PC-9 (cell line): ENCODE data around the gene PHC2. TPM values are rescaled to one million over a fixed set of nuclear protein-coding genes. Genes with fewer than 3 reads are reported as not detected.

Source experiments
- BruUV-seq: library from RNA; stranded (reverse); fragments of 400-500 nt; replicated peaks from 2 replicates; lab custom pipeline; 2021; lab: Mats Ljungman, UMichigan
- CTCF ChIA-PET: fragments of 300-600 bp; sonication (Branson Sonifier 250); formaldehyde crosslinking; loops from one replicate; lab custom pipeline; 2022; ENCODE audit warnings: antibody characterized with exemption; lab: Charles Lee
- POLR2A ChIA-PET: fragments of 300-600 bp; sonication (Branson Sonifier 250); formaldehyde crosslinking; loops from one replicate; lab custom pipeline; 2022; ENCODE audit warnings: antibody characterized with exemption; ENCODE audit not compliant: unreplicated experiment; lab: Charles Lee
- DNase-seq, 2 experiments: peaks; one replicate each; pipeline versions ENCODE4 v3.0.0 to v3.0.0-alpha.2; 2015 to 2022; ENCODE audit warnings: mixed read lengths in 1 of 2
- H2AFZ ChIP-seq: fragments of 200-600 bp; sonication (generic); 2 replicates; pipeline ENCODE4 v1.8.1; 2017; ENCODE audit warnings: antibody characterized with exemption
- H3F3A ChIP-seq: fragments of 200-600 bp; sonication (generic); 2 replicates; pipeline ENCODE4 v1.8.1; 2017; ENCODE audit warnings: antibody characterized with exemption, mild to moderate bottlenecking, low read depth; ENCODE audit not compliant: insufficient read depth
- H3K27ac ChIP-seq: fragments of 200-600 bp; sonication (generic); 2 replicates; pipeline ENCODE4 v1.6.1; 2016; ENCODE audit warnings: mixed run types
- H3K27me3 ChIP-seq: fragments of 200-600 bp; sonication (generic); 2 replicates; pipeline ENCODE4 v1.6.1; 2016; ENCODE audit warnings: low read depth, mixed run types; ENCODE audit not compliant: insufficient read depth
- H3K36me3 ChIP-seq: fragments of 200-600 bp; sonication (generic); 2 replicates; pipeline ENCODE4 v1.6.1; 2016; ENCODE audit warnings: low read depth, mixed run types
- H3K4me1 ChIP-seq: fragments of 200-600 bp; sonication (generic); replicated peaks from 2 replicates; pipeline ENCODE4 v1.6.1; 2016; ENCODE audit warnings: mixed run types; ENCODE audit not compliant: insufficient read depth
- H3K4me2 ChIP-seq: fragments of 200-600 bp; sonication (generic); 2 replicates; pipeline ENCODE4 v1.6.1; 2017; ENCODE audit warnings: mixed run types
- H3K4me3 ChIP-seq: fragments of 200-600 bp; sonication (generic); 2 replicates; pipeline ENCODE4 v1.6.1; 2016; ENCODE audit warnings: mixed run types
- H3K79me2 ChIP-seq: fragments of 200-600 bp; sonication (generic); 2 replicates; pipeline ENCODE4 v1.6.1; 2017; ENCODE audit warnings: low read depth, mixed run types
- H3K9me2 ChIP-seq: fragments of 200-600 bp; sonication (generic); 2 replicates; pipeline ENCODE4 v1.8.1; 2017; ENCODE audit warnings: mild to moderate bottlenecking; ENCODE audit not compliant: insufficient read depth
- H3K9me3 ChIP-seq: fragments of 200-600 bp; sonication (generic); 2 replicates; pipeline ENCODE4 v1.8.1; 2016; ENCODE audit warnings: low read depth; ENCODE audit not compliant: insufficient read depth
- H4K20me1 ChIP-seq: fragments of 200-600 bp; sonication (generic); 2 replicates; pipeline ENCODE4 v1.8.1; 2017; ENCODE audit not compliant: insufficient read depth
- EZH2 ChIP-seq: fragments of 200-600 bp; sonication (generic); IDR thresholded peaks from 2 replicates; pipeline ENCODE4 v1.8.0; 2017; ENCODE audit warnings: antibody characterized with exemption, low read depth
- intact Hi-C: fragments of 100-400 bp; cut with micrococcal nuclease; formaldehyde crosslinking; loops from one replicate; pipeline ENCODE4 v1.10.0; 2022; ENCODE audit not compliant: unreplicated experiment
- total RNA-seq: library from RNA; stranded (reverse); gene quantifications from 2 replicates; pipeline ENCODE4 v1.2.3, GENCODE V29; 2021
- TF ChIP-seq, protein P1 (sequence below): fragments of 200-600 bp; sonication (generic); conservative IDR thresholded peaks from 2 replicates; pipeline ENCODE4 v1.6.1; 2017; ENCODE audit warnings: mixed run types, antibody characterized with exemption, mild to moderate bottlenecking, moderate library complexity

The PHC2 gene
- total RNA-seq, 1 experiment from 2014 or later = 48.1 TPM

DNA sequence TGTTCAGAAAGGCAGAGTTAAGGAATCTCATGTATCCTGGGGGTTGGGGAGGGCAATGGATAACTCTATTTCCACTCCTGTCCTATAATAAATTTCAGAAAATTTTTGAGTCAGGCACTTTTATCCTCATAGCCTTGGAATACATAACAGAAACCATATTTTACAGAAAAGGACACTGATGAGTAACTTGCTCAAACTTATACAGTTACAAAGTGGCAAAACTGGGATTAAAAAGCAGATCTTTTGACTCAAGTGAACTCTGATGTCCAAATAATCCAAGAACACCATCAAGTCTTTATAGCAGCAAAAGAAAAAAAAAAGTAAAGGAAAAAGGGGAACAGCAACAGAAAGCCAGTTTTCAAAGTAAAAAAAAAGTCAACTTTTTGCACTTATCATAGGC is 36.9 kb downstream of the PHC2 start:
- TF ChIP-seq, protein P1, sequence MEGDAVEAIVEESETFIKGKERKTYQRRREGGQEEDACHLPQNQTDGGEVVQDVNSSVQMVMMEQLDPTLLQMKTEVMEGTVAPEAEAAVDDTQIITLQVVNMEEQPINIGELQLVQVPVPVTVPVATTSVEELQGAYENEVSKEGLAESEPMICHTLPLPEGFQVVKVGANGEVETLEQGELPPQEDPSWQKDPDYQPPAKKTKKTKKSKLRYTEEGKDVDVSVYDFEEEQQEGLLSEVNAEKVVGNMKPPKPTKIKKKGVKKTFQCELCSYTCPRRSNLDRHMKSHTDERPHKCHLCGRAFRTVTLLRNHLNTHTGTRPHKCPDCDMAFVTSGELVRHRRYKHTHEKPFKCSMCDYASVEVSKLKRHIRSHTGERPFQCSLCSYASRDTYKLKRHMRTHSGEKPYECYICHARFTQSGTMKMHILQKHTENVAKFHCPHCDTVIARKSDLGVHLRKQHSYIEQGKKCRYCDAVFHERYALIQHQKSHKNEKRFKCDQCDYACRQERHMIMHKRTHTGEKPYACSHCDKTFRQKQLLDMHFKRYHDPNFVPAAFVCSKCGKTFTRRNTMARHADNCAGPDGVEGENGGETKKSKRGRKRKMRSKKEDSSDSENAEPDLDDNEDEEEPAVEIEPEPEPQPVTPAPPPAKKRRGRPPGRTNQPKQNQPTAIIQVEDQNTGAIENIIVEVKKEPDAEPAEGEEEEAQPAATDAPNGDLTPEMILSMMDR = no peak
- no peak for TF ChIP-seq EZH2
- Histone ChIP-seq H3K27me3 (no peaks in the 10 kb centered on the region), H3K4me2 (no peak overlapping the region), H3K36me3 (no peaks in the 10 kb centered on the region), H2AFZ (no peak overlapping the region), H3K4me3 (no peak overlapping the region), H3K9me2 (no peaks in the 10 kb centered on the region), H4K20me1 (no peaks in the 10 kb centered on the region), H3F3A (no peaks in the 10 kb centered on the region; the same call in 1 of the 2 replicates), H3K9me3 (no peaks in the 10 kb centered on the region), H3K4me1 (no peaks in the 10 kb centered on the region), H3K79me2 (no peaks in the 10 kb centered on the region), H3K27ac (no peak overlapping the region)
- intact Hi-C loops = no loop called here
- ChIA-PET POLR2A (no interaction called here), CTCF (no interaction called here)
- no TSS peak for BruUV-seq
- no peak for DNase-seq

DNA sequence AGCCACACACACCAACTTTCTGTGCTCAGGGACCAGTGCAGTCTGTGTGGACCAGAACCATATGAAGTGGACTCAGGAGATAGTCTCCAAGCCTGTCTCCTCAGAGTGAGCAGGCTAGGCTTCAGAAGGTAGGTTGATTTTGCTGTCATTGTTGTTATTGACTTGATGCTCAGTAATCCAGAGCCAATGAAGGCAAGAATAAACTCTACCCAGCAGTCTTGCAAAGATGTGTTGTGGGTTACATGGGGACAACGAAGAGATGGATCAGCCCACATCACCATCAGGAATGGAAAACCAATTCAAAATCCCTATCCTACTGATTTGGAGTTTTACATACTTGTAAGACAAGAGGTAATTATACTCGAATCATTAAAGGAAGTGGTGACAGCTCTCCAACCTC is 37.4 kb downstream of the PHC2 start:
- H3F3A ChIP-seq = no peaks in the 10 kb centered on the region; the same call in 1 of the 2 replicates
- no peaks in the 10 kb centered on the region for H4K20me1 ChIP-seq
- ChIA-PET POLR2A (no interaction called here), CTCF (no interaction called here)
- TF ChIP-seq, protein P1 = no peak
- no peak for TF ChIP-seq EZH2
- intact Hi-C loops = no loop called here
- no peak for DNase-seq
- no peak overlapping the region for H3K4me2 ChIP-seq
- no TSS peak for BruUV-seq
- no peaks in the 10 kb centered on the region for H3K9me2 ChIP-seq
- H3K27me3 ChIP-seq = no peaks in the 10 kb centered on the region
- H3K79me2 ChIP-seq = no peaks in the 10 kb centered on the region
- H2AFZ ChIP-seq = no peak overlapping the region
- H3K27ac ChIP-seq = no peak overlapping the region
- no peaks in the 10 kb centered on the region for H3K9me3 ChIP-seq
- no peak overlapping the region for H3K4me3 ChIP-seq
- no peaks in the 10 kb centered on the region for H3K36me3 ChIP-seq
- H3K4me1 ChIP-seq = no peaks in the 10 kb centered on the region

DNA sequence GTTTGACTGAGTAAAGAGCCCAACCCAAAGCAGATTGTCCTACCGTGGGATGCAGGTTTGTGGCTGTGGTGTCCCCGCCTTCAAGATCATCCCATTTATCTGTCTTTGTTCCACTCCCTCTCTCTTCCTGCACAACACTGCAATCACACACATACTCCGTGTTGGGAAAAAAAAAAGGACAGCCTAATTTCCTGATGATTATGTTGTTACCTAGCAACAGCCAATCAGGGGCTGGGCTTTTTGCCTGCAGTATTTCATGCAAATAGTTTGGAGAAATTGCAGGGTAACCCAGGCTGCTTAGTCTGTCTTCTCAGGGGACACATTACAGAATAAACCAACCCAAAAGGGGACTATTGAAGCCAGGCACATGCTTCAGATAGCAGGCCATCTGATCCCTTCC is 38.3 kb downstream of the PHC2 start:
- ChIA-PET CTCF (no interaction called here), POLR2A (no interaction called here)
- no peak for TF ChIP-seq EZH2
- TF ChIP-seq, protein P1 = no peak
- Histone ChIP-seq H3K9me2 (no peaks in the 10 kb centered on the region), H3K27me3 (no peaks in the 10 kb centered on the region), H2AFZ (no peak overlapping the region), H3K4me1 (no peaks in the 10 kb centered on the region), H3K27ac (no peak overlapping the region), H3K4me3 (no peak overlapping the region), H3K9me3 (no peaks in the 10 kb centered on the region), H4K20me1 (no peaks in the 10 kb centered on the region), H3K36me3 (no peaks in the 10 kb centered on the region), H3K4me2 (no peak overlapping the region), H3F3A (peaks cover 6% of the 10 kb centered on the region; the same call in 1 of the 2 replicates), H3K79me2 (no peaks in the 10 kb centered on the region)
- no peak for DNase-seq
- no TSS peak for BruUV-seq
- intact Hi-C loops = no loop called here
